Suprapubic skin (tissue), 4 donors: ENCODE measurements around the gene PGAP3.

Experiments used
- CTCF ChIP-seq, 2 donors: fragments of 200-600 bp in 1 of 2; fragments of 450-650 bp in 1 of 2; sonication (generic) in 1 of 2; IDR thresholded peaks; one replicate each; pipeline ENCODE4 v1.5.1; 2016 to 2019; ENCODE audit warnings: antibody characterized with exemption in 2 of 2, mild to moderate bottlenecking in 1 of 2, moderate library complexity in 1 of 2
- EP300 ChIP-seq: sonication (generic); formaldehyde crosslinking; IDR thresholded peaks from one replicate; pipeline ENCODE4 v1.6.1; 2017; ENCODE audit warnings: antibody characterized with exemption
- POLR2A ChIP-seq, 2 donors: fragments of 450-650 bp; IDR thresholded peaks; one replicate each; pipeline ENCODE4 v1.6.1; 2017; ENCODE audit warnings: antibody characterized with exemption in 2 of 2, mild to moderate bottlenecking in 2 of 2, moderate library complexity in 2 of 2
- POLR2AphosphoS5 ChIP-seq, 3 donors: sonication (generic); formaldehyde crosslinking; IDR thresholded peaks; one replicate each; pipeline ENCODE4 v1.6.1; 2017; ENCODE audit warnings: antibody characterized with exemption in 3 of 3

DNA sequence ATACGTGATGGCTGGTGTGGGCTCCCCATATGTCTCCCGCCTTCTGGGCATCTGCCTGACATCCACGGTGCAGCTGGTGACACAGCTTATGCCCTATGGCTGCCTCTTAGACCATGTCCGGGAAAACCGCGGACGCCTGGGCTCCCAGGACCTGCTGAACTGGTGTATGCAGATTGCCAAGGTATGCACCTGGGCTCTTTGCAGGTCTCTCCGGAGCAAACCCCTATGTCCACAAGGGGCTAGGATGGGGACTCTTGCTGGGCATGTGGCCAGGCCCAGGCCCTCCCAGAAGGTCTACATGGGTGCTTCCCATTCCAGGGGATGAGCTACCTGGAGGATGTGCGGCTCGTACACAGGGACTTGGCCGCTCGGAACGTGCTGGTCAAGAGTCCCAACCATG, 36.9 kb upstream of the PGAP3 start:
- TF ChIP-seq CTCF (IDR thresholded peaks at IDR 0.05) (no peak), POLR2A (IDR thresholded peaks at IDR 0.05) (no peak), POLR2AphosphoS5 (IDR thresholded peaks at IDR 0.05) (no peak), EP300 (no peak)
